Endodermal cell (in vitro differentiated cells): ENCODE measurements around the gene ZNF331. TPM values are rescaled to one million over a fixed set of nuclear protein-coding genes. Genes with fewer than 3 reads are reported as not detected.

ENCODE experiments used
- DNase-seq: peaks from one replicate; pipeline ENCODE4 v3.0.0-alpha.2; 2017
- H3K27ac ChIP-seq: 2 replicates; pipeline ENCODE4 v1.5.1; 2013; ENCODE audit warnings: mild to moderate bottlenecking, low read depth, low read length, moderate library complexity
- H3K27me3 ChIP-seq: 2 replicates; pipeline ENCODE4 v1.6.1; 2013; ENCODE audit warnings: mild to moderate bottlenecking, low read length, moderate library complexity; ENCODE audit not compliant: insufficient read depth, control insufficient read depth, poor library complexity, severe bottlenecking
- H3K36me3 ChIP-seq: 2 replicates; pipeline ENCODE4 v1.7.0; 2013; ENCODE audit warnings: mild to moderate bottlenecking, low read length, moderate library complexity; ENCODE audit not compliant: control insufficient read depth, insufficient read depth
- H3K4me1 ChIP-seq: one replicate; pipeline ENCODE4 v1.7.0; 2013; ENCODE audit warnings: low read length; ENCODE audit not compliant: control insufficient read depth, insufficient read depth
- H3K4me3 ChIP-seq: 2 replicates; pipeline ENCODE4 v1.5.1; 2013; ENCODE audit warnings: mild to moderate bottlenecking, low read length, moderate library complexity
- H3K9ac ChIP-seq: 2 replicates; pipeline ENCODE4 v1.6.1; 2013; ENCODE audit warnings: mild to moderate bottlenecking, low read length, moderate library complexity; ENCODE audit not compliant: poor library complexity, severe bottlenecking; ENCODE audit errors: extremely low read depth
- H3K9me3 ChIP-seq: 2 replicates; pipeline ENCODE4 v1.6.1; 2013; ENCODE audit warnings: mild to moderate bottlenecking, low read length, moderate library complexity; ENCODE audit not compliant: control insufficient read depth
- H3K27ac Mint-ChIP-seq: 2 replicates; pipeline ENCODE4 v1.8.0; 2020; ENCODE audit warnings: mixed read lengths
- H3K27me3 Mint-ChIP-seq: 2 replicates; pipeline ENCODE4 v1.8.0; 2021; ENCODE audit warnings: mild to moderate bottlenecking, mixed read lengths; ENCODE audit not compliant: insufficient read depth
- H3K36me3 Mint-ChIP-seq: 2 replicates; pipeline ENCODE4 v1.8.0; 2020; ENCODE audit warnings: low read depth, mixed read lengths
- H3K4me1 Mint-ChIP-seq: 2 replicates; pipeline ENCODE4 v1.8.0; 2020; ENCODE audit warnings: mixed read lengths
- H3K4me3 Mint-ChIP-seq: 2 replicates; pipeline ENCODE4 v1.8.0; 2020; ENCODE audit warnings: mild to moderate bottlenecking, moderate library complexity, mixed read lengths
- H3K9me3 Mint-ChIP-seq: 2 replicates; pipeline ENCODE4 v1.8.0; 2020; ENCODE audit warnings: mild to moderate bottlenecking, mixed read lengths
- WGBS, 2 experiments: methylation state at CpG; one replicate each; pipeline versions ENCODE4 v1.1.5 to v1.1.7; 2013; ENCODE audit warnings: missing lambda C conversion rate in 2 of 2, mixed read lengths in 1 of 2; ENCODE audit not compliant: insufficient coverage in 1 of 2, insufficient read length in 1 of 2; 5-methylcytosine and 5-hydroxymethylcytosine counted together
- total RNA-seq, 2 donors: library from RNA; stranded (reverse); fragmentation: NEBNext Ultra II Directional in 1 of 2; extraction: Animal tissue kit (Norgen Biotek cat#: 25700) in 1 of 2; gene quantifications; 2 replicates in 1 of 2; 3 replicates in 1 of 2; pipeline ENCODE4 v1.2.1, GENCODE V29; 2021
- TF ChIP-seq, protein P1 (sequence below): fragments of 200-600 bp; sonication (generic); conservative IDR thresholded peaks from 2 replicates; pipeline ENCODE4 v1.5.0; 2021; ENCODE audit warnings: antibody characterized with exemption, mild to moderate bottlenecking

ZNF331 gene
- total RNA-seq, 2 donors from 2014 or later, result 32.1 to 50.1 TPM

GRCh38 chr19:53600217-53600616 lies 62.3 kb downstream of the ZNF331 start:
- TF ChIP-seq, protein P1, sequence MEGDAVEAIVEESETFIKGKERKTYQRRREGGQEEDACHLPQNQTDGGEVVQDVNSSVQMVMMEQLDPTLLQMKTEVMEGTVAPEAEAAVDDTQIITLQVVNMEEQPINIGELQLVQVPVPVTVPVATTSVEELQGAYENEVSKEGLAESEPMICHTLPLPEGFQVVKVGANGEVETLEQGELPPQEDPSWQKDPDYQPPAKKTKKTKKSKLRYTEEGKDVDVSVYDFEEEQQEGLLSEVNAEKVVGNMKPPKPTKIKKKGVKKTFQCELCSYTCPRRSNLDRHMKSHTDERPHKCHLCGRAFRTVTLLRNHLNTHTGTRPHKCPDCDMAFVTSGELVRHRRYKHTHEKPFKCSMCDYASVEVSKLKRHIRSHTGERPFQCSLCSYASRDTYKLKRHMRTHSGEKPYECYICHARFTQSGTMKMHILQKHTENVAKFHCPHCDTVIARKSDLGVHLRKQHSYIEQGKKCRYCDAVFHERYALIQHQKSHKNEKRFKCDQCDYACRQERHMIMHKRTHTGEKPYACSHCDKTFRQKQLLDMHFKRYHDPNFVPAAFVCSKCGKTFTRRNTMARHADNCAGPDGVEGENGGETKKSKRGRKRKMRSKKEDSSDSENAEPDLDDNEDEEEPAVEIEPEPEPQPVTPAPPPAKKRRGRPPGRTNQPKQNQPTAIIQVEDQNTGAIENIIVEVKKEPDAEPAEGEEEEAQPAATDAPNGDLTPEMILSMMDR, result no peak
- Mint-ChIP-seq H3K4me1 (peaks cover 22% of the 10 kb centered on the region), H3K27ac (no peak overlapping the region), H3K36me3 (no peaks in the 10 kb centered on the region), H3K4me3 (no peak overlapping the region), H3K9me3 (no peaks in the 10 kb centered on the region), H3K27me3 (no peaks in the 10 kb centered on the region)
- H3K9ac ChIP-seq, result no peak overlapping the region
- H3K9me3 ChIP-seq, result no peaks in the 10 kb centered on the region
- no peak for DNase-seq
- 83 to 95% methylated on average over 1 to 4 of the region's 4 CpGs for WGBS, 2 experiments
- no peak overlapping the region for H3K27ac ChIP-seq
- H3K4me1 ChIP-seq, result peaks cover 3% of the 10 kb centered on the region
- no peaks in the 10 kb centered on the region for H3K27me3 ChIP-seq
- no peaks in the 10 kb centered on the region for H3K36me3 ChIP-seq
- no peak overlapping the region for H3K4me3 ChIP-seq

DNA sequence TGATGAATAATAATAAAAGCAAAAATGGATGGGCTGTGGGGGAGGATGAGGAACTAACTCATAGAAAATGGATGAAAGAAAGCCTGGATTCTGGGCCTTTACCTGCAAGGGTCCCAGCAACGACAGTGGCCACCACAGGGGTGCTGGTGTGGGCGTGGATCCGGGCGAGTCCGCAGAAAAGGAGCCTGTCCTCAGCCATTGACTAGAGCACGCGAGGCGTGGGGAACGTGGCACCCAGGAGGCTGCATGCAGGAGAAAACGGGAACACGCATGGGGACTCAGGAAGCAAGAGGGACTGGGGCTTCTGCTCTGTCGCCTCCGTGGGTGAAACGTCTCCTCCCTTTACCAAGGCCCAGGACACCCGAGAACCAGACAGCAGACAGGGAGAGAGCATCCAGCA lies 68.1 kb downstream of the ZNF331 start:
- Mint-ChIP-seq H3K27me3 (no peaks in the 10 kb centered on the region), H3K4me3 (no peak overlapping the region), H3K9me3 (no peaks in the 10 kb centered on the region), H3K4me1 (peaks cover 13% of the 10 kb centered on the region), H3K27ac (peak overlapping the region; percentile 21), H3K36me3 (no peaks in the 10 kb centered on the region)
- TF ChIP-seq, protein P1, result no peak
- WGBS, 2 experiments, result 91 to 95% methylated on average over 6 to 15 of the region's 15 CpGs
- no peak overlapping the region for H3K9ac ChIP-seq
- no peak for DNase-seq
- H3K4me3 ChIP-seq, result no peak overlapping the region
- no peaks in the 10 kb centered on the region for H3K36me3 ChIP-seq
- no peaks in the 10 kb centered on the region for H3K27me3 ChIP-seq
- H3K9me3 ChIP-seq, result no peaks in the 10 kb centered on the region
- no peak overlapping the region for H3K27ac ChIP-seq
- no peaks in the 10 kb centered on the region for H3K4me1 ChIP-seq

DNA sequence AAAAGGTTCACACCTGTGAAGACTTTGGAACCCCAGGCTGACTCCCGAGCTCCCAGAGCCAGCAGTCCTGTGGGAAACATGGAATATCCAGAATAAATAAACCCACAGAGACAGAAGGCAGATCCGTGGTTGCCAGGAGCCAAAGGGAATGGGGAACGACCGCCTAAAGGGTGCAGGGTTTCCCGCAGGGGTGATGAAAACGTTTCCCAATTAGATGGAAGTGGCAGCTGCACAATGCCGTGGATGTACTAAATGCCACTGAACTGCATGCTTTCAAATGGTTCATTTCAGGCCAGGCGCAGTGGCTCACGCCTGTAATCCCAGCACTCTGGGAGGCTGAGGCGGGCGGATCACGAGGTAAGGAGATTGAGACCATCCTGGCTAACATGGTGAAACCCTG lies 70.4 kb downstream of the ZNF331 start:
- Histone ChIP-seq H3K9ac (no peak overlapping the region), H3K27ac (no peak overlapping the region), H3K9me3 (no peaks in the 10 kb centered on the region), H3K4me3 (no peak overlapping the region), H3K27me3 (no peaks in the 10 kb centered on the region), H3K36me3 (no peaks in the 10 kb centered on the region), H3K4me1 (peaks cover 2% of the 10 kb centered on the region)
- DNase-seq, result no peak
- H3K9me3 Mint-ChIP-seq, result no peaks in the 10 kb centered on the region
- H3K4me3 Mint-ChIP-seq, result no peak overlapping the region
- H3K27ac Mint-ChIP-seq, result no peak overlapping the region
- 90 to 95% methylated on average over 8 to 12 of the region's 12 CpGs for WGBS, 2 experiments
- peaks cover 17% of the 10 kb centered on the region for H3K4me1 Mint-ChIP-seq
- H3K36me3 Mint-ChIP-seq, result no peaks in the 10 kb centered on the region
- no peaks in the 10 kb centered on the region for H3K27me3 Mint-ChIP-seq
- TF ChIP-seq, protein P1, result no peak
